GM12873 (cell line): ENCODE measurements around the gene RAD51C.

Source experiments
- CTCF ChIP-seq: IDR thresholded peaks from 2 replicates; pipeline ENCODE4 v1.5.1; 2012; ENCODE audit warnings: low read depth, mild to moderate bottlenecking, moderate library complexity, low read length, control low read depth; ENCODE audit not compliant: insufficient read depth; ENCODE audit errors: missing control alignments

RAD51C gene

DNA sequence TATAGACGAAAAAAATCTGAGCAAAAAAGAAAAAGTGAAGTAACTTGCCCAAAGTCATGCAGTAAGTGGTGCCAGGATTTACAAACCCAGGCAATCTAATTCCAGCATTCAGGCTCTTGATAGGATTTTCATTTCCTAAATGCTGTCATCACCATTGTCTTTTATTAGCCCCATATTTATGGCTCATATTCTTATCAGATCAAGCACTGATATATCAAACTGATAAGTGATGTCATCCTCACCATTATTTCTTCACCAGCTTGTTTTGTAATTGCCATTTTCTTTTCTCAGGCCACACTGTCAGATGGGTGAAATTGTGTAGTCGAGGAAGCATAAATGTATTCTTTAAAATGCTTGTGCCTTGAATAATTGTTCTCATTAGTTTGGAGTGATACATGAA is 1.3 kb downstream of the RAD51C start:
- no peak for TF ChIP-seq CTCF

DNA sequence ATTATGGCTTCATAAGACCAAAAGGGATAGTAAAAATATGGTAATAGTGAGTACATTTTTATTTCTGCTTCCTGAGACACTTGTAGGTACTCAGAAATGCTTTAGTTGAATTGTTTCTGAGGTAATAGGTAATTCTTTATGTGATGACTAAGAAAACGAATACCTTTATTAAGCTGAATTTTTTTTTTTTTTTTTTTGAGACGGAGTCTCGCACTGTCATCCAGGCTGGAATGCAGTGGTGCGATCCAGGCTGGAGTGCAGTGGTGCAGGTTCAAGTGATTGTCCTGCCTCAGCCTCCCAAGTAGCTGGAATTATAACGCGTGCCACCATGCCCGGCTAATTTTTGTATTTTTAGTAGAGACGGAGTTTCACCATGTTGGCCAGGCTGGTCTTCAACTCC is 1.9 kb downstream of the RAD51C start:
- TF ChIP-seq CTCF, result no peak

GRCh38 chr17:58694826-58695225 is 2.4 kb downstream of the RAD51C start:
- no peak for TF ChIP-seq CTCF

- no peak for TF ChIP-seq CTCF
These were observed 7.4 kb downstream of the RAD51C start for GRCh38 chr17:58699771-58700170.

DNA sequence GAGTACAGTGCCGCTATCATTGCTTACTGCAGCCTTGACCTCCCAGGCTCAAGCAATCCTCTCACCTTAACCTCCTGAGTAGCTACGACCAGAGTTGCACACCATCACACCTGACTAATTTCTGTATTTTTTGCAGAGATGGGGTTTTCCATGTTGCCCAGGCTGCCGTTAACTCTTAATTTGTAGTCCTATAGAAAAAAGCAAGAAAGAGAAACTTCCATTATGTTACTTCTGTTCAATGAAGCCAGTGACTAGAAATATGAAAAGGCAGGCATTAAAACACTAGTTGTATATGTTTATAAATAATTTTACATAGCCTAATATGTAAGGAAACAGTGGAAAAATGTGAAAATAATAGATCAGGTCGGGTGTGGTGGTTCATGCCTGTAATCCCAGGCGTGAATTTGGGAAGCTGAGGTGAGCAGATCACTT is 9.7 kb downstream of the RAD51C start:
- TF ChIP-seq CTCF, result no peak

DNA sequence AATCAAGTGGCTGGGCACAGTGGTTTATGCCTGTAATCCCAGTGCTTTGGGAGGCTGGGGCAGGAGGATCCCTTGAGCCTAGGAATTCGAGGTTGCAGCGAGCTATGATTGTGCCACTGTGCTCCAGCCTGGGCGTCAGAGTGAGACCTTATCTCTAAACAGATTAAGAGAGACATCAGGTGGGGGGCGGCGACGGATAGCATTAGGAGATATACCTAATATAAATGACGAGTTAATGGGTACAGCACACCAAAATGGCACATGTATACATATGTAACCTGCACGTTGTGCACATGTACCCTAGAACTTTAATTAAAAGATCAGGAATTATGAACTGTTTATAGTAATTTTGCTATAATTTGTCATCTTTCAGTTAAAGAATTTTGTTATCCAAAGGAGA is 10.3 kb downstream of the RAD51C start:
- no peak for TF ChIP-seq CTCF

- TF ChIP-seq CTCF, result no peak
These were observed 10.9 kb downstream of the RAD51C start for GRCh38 chr17:58703137-58703915.
